ENCODE measurements around the gene DCLK2.

DNA sequence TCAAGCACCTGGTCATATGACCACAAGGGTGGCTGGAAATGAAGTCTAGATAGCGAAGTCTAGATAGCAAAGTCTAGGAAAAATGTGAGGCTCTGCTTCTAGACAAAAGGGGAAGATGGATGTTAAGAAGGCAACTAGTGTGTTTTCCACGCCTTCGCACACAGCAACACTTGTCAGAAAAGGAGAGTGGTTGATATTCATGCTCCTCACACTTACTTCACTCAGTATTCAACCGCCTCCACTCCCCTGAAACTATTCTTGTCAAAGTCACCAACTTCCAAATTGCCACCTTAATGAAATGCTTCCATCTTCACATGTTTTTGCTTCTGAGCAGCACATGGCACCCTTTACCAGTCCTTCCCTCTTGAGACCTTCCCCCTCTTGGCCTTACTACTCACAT lies 27.7 kb upstream of the DCLK2 start:
- TF ChIP-seq EP300 (IDR thresholded peaks at IDR 0.05; ENCODE audit: borderline replicate concordance in 1 of 2, low read depth in 1 of 2, low read length in 1 of 2) = no peak
- TF ChIP-seq, protein P1, sequence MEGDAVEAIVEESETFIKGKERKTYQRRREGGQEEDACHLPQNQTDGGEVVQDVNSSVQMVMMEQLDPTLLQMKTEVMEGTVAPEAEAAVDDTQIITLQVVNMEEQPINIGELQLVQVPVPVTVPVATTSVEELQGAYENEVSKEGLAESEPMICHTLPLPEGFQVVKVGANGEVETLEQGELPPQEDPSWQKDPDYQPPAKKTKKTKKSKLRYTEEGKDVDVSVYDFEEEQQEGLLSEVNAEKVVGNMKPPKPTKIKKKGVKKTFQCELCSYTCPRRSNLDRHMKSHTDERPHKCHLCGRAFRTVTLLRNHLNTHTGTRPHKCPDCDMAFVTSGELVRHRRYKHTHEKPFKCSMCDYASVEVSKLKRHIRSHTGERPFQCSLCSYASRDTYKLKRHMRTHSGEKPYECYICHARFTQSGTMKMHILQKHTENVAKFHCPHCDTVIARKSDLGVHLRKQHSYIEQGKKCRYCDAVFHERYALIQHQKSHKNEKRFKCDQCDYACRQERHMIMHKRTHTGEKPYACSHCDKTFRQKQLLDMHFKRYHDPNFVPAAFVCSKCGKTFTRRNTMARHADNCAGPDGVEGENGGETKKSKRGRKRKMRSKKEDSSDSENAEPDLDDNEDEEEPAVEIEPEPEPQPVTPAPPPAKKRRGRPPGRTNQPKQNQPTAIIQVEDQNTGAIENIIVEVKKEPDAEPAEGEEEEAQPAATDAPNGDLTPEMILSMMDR (IDR thresholded peaks at IDR 0.05) = no peak
- no peak for TF ChIP-seq RCOR1 (IDR thresholded peaks at IDR 0.05; ENCODE audit: low read length)

Measured in SK-N-SH (cell line).